GM18502 (cell line): ENCODE results near the gene ZNF687.

Experiments used
- ATAC-seq: cut with Tn5 transposase; IDR thresholded peaks from one replicate; pipeline ENCODE4 v1.9.1; 2021; ENCODE audit warnings: mild to moderate bottlenecking; ENCODE audit not compliant: unreplicated experiment, poor library complexity

ZNF687 gene

GRCh38 chr1:151312411-151312810, 30.3 kb downstream of the ZNF687 start:
- no peak for ATAC-seq

DNA sequence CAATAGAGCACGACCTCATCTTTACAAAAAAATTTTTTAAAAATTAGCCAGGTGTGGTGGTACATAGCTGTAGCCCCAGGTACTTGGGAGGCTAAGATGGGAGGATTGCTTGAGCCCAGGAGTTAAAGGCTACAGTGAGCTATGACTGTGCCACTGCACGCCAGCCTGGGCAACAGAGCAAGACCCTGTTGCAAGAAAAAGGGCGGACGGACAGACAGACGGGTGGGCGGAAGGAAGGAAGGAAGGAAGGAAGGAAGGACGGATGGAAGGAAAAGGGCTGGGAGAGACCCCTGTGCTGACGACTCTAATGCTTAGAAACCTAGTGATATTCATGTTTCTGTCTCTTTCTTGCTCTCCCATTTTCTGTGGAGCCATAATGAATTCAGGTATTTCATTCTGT, 30.7 kb downstream of the ZNF687 start:
- no peak for ATAC-seq

GRCh38 chr1:151313501-151313900, 31.4 kb downstream of the ZNF687 start:
- no peak for ATAC-seq

DNA sequence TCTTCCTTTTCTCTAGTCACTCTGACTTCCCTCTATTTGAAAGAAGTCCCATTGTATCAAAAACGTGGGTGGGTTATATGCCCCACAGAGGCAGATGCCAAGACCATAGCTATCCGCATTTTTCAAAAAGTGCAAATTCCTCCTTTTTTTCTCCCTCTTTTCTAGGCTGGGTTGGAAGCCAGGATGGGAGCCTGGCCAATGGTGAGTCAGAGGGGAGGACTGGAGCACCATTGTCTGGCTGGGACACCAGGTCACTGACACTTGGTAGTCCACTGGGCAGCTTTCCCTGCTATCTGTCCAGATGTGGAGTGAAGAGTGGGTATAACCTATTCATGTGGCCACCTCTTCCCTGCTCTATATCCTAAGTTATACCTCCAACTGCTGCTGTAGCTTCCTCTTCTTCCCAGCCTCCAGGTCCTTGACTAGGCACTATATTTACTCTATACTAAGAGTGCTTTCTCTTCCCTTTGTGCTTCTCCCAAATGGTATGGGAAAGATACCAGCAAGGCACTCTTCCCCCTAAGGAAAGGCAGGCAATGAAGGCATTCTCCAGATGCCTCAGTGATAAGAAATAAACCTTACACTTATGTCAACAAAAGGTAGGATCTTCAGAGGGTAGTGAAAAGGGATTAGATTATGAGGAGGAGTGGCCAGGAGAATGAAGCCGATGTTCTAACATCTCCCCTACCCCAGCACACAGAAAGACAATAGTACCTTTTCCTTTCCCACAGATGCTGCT, 32.2 kb downstream of the ZNF687 start:
- ATAC-seq: no peak

DNA sequence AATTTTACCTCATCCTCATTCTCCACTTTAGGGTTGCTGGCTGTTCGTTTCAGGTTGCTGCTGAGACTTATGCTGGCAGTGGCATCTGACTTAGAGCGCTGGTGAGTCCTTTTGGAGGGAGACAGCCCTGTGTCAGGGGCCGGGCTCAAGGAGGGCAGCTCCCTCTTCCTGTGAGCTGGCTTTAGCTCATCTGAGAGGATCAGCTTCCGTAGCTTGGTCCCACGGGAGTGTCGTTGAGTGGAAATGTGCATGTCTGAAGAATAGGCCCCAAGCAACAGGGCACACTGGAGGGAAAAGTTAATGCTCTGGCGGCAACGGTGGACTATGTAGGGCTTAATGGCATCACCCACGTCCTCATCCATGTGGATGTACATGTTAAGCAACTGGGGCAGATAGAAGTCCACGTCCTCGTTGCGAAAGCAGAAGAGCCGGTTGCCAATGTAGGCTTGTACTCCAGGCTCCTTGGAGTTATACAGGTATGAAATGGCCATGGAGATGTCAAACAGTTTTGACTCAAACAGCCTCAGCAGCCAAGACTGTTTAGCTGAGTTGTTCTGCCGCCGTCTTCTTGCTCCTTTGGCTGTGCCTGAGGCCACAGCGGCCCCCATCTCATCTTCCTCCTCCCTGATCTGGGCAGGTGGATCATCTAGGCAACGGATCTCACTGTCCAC, 33.6 kb downstream of the ZNF687 start:
- ATAC-seq: no peak

- no peak for ATAC-seq
These were observed 36.9 kb downstream of the ZNF687 start for GRCh38 chr1:151318975-151319374.

GRCh38 chr1:151324390-151324930, 42.4 kb downstream of the ZNF687 start:
- no peak for ATAC-seq

DNA sequence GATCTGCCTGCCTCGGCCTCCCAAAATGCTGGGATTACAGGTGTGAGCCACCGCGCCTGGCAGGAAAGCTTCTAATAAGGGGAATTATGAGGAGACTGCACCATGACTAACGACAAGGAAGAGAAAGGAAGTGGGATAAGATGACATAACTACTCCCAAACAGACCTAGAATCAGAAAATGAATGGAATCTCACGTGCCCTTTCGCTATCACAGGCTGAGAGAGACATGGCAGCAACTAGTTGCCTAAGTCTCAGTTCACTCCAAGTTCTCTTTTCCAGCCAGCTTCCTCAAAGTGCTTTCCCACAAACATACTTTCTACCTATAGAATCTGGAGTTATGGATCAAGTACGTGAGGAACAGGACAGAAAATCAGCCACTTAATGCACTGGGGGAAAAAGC, 43.1 kb downstream of the ZNF687 start:
- no peak for ATAC-seq

DNA sequence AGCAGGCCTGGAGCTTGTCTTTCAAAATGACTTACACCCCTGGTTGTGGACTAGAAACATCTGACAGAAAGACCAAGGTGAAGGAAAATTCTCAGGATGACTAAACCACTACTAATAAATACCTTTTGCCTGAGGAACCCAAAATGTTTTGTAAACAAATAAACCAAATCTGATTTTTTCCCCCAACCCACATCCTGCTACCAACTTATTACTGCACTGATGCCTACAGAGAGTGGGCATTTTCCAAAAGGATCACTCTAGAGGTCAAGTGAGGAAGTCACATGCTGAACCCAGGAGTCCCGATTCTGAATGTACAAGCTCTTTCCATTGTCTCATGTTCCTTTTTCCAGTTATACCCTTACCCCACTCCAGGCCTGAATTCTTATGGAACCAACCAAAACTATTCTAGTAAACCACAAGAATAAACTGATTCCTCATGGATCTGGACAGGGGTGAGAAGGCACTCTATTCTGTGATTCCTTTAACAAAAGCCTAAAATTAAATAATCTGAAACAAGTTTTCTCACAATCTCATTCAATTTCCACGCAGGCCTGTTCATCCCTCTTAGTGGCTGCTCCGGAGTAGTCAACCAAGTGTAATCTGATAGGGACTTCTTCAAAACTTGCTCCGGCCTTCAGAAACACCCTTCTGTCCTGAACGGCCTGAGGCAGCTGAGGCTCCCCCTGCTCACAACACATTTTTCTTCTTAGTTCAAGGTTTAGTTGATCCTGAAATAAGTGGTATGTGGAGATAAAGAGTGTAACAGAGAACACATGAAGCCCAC, 43.7 kb downstream of the ZNF687 start:
- ATAC-seq: no peak

- ATAC-seq: peak; percentile 47
These were observed 44.6 kb downstream of the ZNF687 start for GRCh38 chr1:151326619-151327222.

DNA sequence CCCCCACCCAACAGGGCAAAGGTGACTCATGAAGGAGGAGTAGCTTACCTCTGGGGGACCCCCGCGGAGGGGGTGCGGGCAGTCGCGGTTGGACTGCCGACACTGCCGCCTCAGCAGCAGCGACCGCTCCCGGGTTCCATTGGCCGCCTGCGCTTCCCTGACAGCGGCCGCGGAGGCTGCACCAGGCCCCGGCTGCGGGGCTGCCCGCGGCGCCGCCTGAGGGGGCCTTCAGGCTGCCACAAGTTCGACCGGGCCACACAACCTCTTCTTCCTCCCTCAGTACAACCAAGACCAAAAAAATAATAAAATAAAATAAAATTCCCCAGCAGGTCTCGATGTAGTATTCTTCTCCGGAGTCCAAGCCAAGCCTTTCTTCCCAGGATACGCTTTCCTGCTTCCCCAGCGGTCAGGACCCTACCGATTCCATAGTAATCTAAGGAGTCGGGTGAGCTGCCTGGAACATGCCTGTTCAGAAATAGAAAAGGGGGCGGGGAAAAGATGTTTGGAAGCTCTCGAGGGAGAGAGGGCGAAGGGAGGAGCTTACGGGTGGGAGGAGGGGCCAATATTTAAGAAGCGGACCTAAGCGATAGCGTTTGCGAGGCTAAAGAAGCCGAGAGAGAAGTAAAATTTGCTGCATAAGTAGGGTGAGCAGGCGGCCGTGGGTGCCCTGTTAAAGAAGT, 45.3 kb downstream of the ZNF687 start, which contains the start of gene PI4KB:
PI4KB (minus strand) TSS at position 194 of the 680 bp plus-strand sequence. CDS start 10,935 bp downstream, outside the sequence.
- ATAC-seq: peak; percentile 83

DNA sequence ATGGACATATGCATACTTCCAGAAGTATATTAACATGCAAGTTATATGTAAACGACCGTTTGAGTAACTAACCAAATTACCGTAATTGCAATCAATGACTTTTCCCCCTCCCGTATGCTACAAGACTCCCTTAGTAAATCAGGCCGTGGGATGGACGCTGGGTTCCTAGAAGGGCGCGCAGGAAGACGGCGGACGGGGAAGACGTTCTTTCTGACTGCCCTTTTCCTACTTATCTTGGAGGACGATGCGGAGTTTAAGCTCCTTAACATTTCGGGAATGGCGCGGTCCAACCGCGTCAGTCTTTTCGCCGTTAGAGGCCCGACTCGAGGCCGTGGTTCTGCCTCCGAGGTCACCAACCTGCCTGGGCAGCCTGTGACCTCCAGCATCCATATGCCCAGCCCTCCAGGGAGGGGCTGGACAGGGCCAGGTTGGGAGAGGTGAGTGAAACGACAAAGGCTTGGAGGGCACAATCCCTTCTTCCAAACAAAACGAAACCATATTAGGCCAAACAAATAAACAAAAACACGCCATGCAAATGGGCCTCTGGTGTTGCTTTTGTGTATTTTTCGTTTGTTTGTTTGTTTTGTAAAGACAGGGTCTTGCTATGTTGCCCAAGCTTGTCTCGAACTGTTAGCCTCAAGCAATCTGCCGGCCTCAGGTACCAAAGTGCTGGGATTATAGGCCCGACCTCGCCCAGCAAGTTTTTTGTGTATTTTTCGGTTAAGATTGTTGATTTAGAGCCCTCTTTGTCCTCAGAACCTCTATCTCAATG, 46.0 kb downstream of the ZNF687 start:
- ATAC-seq: peak; percentile 27

DNA sequence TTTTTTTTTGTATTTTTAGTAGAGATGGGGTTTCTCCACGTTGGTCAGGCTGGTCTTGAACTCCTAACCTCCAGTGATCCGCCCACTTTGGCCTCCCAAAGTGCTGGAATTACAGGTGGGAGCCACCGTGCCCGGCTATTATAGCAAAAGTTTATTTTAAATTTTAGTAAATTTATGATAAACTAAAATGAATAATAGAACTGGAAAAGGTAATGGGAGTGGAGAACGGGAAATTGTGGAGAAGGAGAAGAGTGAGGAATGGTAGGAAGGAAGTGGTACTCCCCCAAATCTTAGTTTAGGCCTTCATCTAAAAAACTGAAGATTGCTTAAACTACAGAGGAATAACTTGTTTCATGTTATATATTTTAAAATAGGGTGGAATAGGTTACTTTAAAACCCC, 52.7 kb downstream of the ZNF687 start:
- ATAC-seq: no peak

DNA sequence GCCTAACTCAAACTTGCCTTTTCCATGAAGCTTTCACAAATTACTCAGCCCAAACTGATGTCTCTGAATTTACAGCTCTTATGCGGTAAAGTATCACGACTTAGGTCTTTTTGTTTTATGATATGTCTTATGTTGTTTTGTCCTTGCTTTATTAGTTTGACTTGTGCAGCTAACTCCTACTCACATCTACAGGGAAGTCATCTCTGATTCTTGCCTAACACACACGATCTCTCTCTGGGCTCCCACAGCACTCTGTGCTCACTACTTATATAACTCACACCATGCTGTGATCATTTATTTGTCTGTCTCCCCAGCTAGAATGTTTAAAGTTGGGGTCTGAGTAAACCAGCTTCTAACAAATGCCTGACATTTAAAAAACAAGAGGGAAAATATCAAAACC, 54.5 kb downstream of the ZNF687 start:
- no peak for ATAC-seq

GRCh38 chr1:151340870-151341754, 59.0 kb downstream of the ZNF687 start:
- no peak for ATAC-seq
